HG02678 (cell line): ENCODE results near the gene PDE6G.
"Not testable (repeated sequence)": the region's sequence is repeated elsewhere in the genome, so short reads cannot be mapped to it uniquely, and the experiment has no call there.

ENCODE experiments used
- ATAC-seq: cut with Tn5 transposase; IDR thresholded peaks from one replicate; pipeline ENCODE4 v1.9.1; 2021; ENCODE audit warnings: mild to moderate bottlenecking, moderate library complexity; ENCODE audit not compliant: unreplicated experiment

Gene PDE6G

DNA sequence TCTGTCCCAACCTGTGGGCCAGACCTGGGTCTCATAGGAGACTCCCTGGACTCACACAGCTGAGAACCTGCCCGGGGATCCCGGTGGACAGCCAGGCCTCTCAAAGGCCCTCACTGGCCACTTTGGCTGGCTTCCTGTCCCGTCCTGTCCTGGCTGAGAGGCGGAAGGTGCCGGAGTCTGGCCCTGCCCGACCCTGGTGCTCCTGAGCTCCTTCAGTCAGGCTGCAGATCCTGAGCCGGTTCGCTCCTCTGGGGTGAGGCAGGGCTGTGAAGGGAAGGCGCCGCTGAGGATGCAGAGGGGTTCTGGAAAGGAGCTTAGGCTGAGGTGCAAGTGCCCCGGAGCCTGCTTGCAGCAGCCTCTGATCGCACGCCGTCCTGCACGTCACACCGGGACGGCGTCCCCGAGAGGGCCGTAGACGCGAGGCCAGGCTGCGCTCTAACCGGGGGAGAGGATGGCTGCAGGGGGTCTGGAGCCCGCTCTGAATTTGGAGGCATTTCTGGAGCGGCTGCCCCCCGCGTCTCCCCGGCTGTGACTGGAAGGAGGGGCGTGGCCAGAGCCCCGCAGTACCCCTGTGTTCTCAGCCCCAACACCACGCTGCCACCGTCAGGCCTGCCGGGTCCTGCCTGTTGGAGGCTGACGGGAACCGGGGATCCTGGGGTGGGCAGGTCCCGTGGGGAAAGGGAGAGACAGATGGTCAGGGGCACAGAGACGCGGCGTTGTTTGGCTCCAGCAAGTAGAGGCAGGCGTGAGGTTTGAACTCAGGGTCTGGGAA lies 31.6 kb upstream of the PDE6G start:
- no peak for ATAC-seq

GRCh38 chr17:81686614-81687013 lies 30.3 kb upstream of the PDE6G start:
- ATAC-seq = no peak

DNA sequence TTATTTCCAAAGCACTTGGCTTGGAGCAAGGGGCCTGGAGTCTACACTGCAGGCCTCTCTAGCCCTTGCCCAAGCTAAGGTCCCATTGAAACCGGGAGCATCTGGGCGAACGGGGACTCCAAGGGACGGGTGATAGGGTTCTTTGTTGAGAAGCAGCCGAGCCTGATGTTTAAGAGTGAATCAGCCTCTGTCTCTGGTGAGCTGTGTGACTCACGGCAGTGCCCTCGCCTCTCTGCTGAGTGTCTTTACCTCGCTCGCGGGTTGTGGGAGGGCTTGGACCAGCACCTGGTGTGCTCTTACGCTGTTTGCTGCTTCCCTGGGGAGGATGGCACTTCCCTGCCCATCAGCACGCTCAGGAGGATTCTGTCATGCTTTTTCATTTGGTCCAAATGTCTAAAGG lies 28.8 kb upstream of the PDE6G start:
- ATAC-seq = no peak

DNA sequence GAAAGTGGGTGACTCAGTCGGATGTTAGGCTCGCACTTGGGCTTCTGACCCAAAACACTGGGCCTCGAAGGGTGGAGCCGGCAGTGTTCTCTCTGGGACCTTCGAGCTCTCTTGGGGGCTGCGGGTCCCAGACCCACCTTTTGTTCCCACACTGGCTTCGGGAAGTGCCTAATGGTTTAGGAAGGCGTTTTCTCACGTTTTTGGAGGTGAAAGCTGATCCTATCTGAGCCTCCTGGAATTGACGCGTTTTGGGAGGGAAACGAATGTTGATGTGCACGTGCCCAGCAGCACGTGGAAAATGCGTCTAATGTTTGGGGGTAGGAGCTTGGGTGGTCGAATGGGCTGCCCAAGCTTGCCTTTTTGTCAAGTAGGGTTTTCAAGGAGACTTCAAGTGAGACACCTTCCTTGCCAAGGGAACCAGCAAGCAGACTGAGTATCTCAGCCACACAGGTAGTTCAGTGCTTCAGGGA lies 28.1 kb upstream of the PDE6G start:
- no peak for ATAC-seq

DNA sequence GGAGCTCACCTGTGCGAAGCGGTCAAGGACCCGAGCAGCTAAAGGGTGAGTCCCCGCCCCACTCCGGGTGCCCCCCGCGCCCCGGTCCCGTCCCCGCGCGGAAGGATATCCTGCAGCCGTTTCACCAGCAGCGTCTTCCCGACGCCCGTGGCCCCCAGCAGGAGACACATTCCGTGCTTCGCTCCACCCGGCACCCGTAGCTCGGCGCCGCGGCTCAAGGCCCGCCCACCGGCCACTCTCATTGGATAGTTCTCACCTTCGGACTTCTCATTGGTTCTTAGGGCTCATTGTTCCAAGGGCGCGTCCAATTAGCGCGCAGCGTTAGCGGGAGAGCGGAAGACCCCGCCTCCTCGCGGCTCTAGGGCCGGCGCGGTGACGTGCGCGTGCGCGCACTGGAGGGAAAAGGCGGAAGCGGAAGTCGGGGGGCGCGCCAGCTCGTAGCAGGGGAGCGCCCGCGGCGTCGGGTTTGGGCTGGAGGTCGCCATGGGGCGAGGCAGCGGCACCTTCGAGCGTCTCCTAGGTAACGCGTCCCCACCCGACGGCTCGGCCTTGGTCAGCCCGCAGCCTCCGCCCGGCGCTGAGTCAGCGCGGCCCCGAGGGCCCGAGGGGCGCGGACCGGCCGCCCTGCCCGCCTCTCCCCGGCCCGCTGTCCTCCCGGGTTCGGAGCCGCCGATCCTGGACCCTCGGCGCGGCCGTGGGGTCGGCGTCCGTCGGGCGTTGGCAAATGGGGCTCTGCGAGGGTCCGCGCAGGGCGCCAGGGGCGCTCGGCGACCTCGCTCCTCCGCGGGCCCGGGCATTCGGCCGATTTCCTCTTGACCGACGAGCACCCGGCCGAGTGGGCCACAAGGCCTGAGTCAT lies 27.5 kb upstream of the PDE6G start, which contains the start of the genes ARL16 and HGS:
Gene ARL16 (minus strand): TSS at position 214 of the 858 bp plus-strand sequence. CDS start 44 bp downstream, at position 170.
Gene HGS (plus strand): TSS at position 428 of the 858 bp plus-strand sequence. CDS start 56 bp downstream, at position 484.
- ATAC-seq = peak; percentile 93

DNA sequence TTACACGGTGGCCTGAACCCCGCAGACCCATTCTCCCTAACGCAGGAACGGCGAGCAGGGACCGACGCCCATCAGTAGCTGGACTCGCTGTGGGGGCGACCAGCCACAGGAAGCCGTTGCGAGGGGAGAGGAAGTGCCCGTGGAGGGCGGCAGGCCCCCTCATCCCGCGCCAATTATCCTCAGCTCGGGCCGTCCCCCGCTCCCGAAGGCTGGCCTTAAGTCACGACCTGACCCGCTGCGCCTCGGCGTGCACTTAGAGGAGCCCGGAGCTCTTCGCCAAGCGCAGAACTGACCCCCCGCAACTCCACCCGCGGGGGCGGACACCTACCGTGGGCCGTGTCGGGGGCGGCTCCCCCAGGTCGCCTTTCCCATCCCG lies 26.9 kb upstream of the PDE6G start:
- ATAC-seq = no peak

- ATAC-seq = no peak
These were observed 26.3 kb upstream of the PDE6G start for GRCh38 chr17:81682565-81683207.

DNA sequence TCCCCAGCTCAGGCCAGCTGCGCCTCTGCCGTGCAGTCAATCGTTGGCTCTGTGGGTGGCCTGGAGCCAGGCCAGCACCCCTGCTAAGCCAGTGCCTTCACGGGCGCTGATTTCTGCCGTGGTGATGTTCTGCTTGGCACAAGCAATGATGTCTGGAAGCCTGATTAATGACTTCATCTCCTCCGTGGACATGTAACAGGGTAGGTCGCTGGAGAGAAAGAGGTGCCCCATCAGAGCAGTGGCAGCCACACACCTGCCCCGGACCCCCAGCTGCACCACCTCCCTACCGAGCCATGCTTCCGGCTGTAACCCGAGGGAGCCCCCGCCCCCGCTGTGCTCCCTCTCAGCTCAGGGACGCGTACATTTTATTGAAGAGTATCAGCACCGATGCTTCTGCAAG lies 25.3 kb upstream of the PDE6G start:
- ATAC-seq = no peak

DNA sequence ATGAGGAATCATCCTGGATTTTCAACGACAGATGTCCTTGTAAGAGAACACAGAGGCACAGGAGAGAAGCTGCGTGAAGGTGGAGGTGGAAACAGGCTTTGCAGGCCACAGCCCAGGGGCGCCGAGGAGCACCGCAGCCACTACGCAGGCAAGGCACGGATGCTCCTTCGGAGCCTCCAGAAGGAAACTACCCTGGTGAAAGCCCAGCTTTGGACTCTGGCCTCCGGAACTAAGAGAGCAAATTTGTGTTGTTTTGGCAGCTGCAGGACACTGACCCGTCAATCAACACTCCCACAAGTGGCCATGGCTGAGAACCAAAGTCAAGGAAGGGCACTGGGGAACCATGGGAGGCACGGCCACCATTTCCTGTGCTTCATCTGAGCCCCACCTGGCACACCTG lies 23.8 kb upstream of the PDE6G start:
- ATAC-seq = no peak

- ATAC-seq = no peak
These were observed 20.6 kb upstream of the PDE6G start for GRCh38 chr17:81676906-81677305.

- ATAC-seq = not testable (repeated sequence)
These were observed 19.3 kb upstream of the PDE6G start for GRCh38 chr17:81675515-81676221.

DNA sequence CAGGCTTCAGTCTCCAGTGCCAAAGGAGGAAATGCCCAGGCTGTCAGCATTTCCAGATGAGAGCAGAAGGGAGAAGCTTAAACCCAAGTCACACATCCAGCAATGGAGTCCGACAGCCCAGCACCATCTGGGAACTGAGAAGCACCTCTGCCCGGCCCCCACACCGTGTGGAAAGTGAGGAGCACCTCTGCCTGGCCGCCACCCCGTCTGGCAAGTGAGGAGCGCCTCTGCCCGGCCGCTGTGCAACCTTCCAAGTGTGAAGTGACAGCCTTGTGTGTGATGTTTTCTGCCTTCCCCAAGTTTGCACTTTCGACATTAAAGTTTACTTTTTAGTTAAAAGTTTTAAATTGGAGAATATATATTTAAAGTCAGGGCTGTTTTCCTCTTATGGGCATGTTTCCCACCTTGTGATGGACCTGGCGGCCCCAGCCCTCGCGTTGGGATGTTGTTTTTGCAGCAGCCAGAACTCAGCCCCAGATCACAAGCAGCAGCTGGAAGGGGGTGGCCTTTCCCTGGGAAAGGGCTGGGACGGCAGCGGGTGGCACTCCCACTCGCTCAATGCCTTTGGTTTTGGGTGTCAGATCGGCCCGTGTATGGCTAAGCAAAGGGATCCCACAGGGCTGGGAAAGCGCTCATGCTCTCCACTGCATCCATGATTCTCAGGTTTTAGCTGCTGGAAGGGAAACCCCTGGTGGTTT lies 17.4 kb upstream of the PDE6G start:
- ATAC-seq = no peak

GRCh38 chr17:81672954-81673353 lies 16.6 kb upstream of the PDE6G start:
- ATAC-seq = no peak

- ATAC-seq = no peak
These were observed 16.2 kb upstream of the PDE6G start for GRCh38 chr17:81672504-81672903.

GRCh38 chr17:81667754-81668153 lies 11.4 kb upstream of the PDE6G start:
- no peak for ATAC-seq

DNA sequence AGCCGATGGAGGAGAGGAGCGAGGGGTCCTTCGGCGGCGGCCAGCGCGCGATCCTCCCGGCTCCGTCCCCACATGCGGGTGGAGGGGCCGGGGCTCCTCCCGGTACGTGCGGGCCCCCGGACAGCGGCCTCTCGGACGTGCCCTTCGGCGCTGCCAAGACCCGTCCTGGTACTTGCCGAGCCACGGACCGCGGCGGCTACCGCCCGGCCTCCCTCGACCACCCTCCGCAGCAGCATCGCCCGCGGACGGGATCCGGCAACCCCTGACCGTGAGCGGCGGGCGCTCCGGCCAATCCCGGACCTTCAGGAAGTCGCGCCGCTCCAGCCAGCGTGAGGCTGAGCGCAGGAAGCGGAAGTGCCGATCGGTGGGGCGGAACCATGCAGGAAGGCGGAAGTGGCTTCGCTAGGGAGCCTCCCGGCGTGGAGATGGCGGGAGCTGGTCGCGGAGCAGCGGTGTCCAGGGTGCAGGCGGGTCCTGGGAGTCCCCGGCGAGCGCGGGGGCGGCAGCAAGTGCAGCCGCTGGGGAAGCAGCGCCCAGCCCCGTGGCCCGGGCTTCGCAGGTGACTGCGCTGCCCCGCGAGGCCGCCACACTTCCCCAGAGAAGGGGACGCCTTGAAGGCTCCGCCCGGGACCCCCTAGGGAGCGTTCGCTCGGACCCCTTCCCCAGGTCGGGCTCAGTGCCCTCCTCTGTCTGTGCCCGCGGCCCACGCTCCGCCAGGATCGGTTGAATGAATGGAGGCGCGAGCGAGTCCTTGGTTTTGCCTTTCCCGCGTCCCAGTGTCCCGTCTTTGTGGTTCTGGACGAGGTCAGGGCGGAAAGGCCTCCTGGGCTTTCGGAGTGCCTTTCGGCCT lies 10.2 kb upstream of the PDE6G start, which contains the start of the genes CCDC137 and OXLD1:
Gene CCDC137 (plus strand): TSS at position 396 of the 850 bp plus-strand sequence. CDS start 30 bp downstream, at position 426.
Gene OXLD1 (minus strand): TSS at position 264 of the 850 bp plus-strand sequence. CDS start 28 bp downstream, at position 236.
- peak; percentile 91 for ATAC-seq

GRCh38 chr17:81666092-81666341 lies 9.7 kb upstream of the PDE6G start:
- peak; percentile 11 for ATAC-seq

DNA sequence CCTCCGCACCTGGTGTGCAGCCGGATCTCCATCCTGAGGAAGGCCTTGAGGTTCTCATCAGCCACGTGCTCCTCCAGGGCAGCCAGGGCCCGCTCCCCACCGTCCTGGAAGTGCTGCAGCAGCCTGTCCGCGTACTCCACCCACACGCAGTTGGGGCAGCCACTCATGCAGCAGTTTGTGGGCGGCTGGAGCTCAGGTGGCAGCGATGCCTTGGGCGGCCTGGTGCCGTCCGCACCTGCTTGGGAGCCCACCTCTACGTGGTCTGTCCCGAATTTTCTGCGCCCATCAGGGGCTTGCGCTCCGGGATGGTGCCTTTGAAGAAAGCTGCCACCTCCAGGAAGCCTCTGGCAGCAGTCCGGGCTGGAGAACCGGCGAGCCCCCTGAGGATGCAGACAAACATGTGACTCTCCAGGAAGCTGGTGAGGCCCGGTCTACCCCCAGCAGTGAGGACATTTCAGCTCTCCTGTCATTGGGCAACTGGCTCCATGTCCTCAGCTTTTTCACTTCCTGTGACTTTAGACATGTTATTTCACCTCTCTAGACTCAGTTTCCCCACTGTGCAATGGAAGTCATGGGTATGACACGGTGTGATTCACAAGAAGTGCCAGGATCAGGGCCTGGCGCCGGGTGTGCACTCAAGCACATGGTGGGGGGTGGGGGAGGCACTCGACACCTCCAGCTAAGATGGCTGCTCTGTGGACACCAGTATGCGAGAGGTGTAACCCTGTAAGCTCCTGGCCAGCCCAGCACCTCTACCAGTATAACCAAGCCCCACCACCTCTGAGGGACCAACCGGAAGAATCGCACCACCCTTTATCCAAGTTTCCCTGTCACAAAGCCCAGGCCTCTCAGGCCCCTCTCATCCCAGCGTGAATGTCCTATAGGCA lies 9.1 kb upstream of the PDE6G start:
- peak; percentile 14 for ATAC-seq
